ENCODE data around the gene PDE5A.

The PDE5A gene

GRCh38 chr4:119498527-119498926 lies 130.1 kb downstream of the PDE5A start:
- in situ Hi-C loops (cut with MboI; ENCODE audit: low sequenced_read_pairs, unreplicated experiment), result no loop called here

GRCh38 chr4:119493886-119494285 lies 134.7 kb downstream of the PDE5A start:
- no peak for DNase-seq (ENCODE audit: low spot score)
- TF ChIP-seq CTCF (IDR thresholded peaks at IDR 0.05; ENCODE audit: borderline replicate concordance, control extremely low read depth, extremely low read depth, insufficient read depth, missing control alignments), result no peak
- in situ Hi-C loops (cut with MboI; ENCODE audit: low sequenced_read_pairs, unreplicated experiment), result no loop called here

More at GRCh38 chr4:119498527-119498926, 130.1 kb downstream of the PDE5A start:
- no peak for DNase-seq (ENCODE audit: low spot score)
- no peak for TF ChIP-seq CTCF (IDR thresholded peaks at IDR 0.05; ENCODE audit: borderline replicate concordance, control extremely low read depth, extremely low read depth, insufficient read depth, missing control alignments)

- TF ChIP-seq CTCF (IDR thresholded peaks at IDR 0.05; ENCODE audit: borderline replicate concordance, control extremely low read depth, extremely low read depth, insufficient read depth, missing control alignments), result no peak
- no peak for DNase-seq (ENCODE audit: low spot score)
- in situ Hi-C loops (cut with MboI; ENCODE audit: low sequenced_read_pairs, unreplicated experiment), result no loop called here
These were observed 135.2 kb downstream of the PDE5A start for GRCh38 chr4:119493419-119493818.

GRCh38 chr4:119490335-119490734 lies 138.3 kb downstream of the PDE5A start:
- TF ChIP-seq CTCF (IDR thresholded peaks at IDR 0.05; ENCODE audit: borderline replicate concordance, control extremely low read depth, extremely low read depth, insufficient read depth, missing control alignments), result no peak
- in situ Hi-C loops (cut with MboI; ENCODE audit: low sequenced_read_pairs, unreplicated experiment), result no loop called here
- DNase-seq (ENCODE audit: low spot score), result no peak

GRCh38 chr4:119489305-119489704 lies 139.3 kb downstream of the PDE5A start:
- no peak for TF ChIP-seq CTCF (IDR thresholded peaks at IDR 0.05; ENCODE audit: borderline replicate concordance, control extremely low read depth, extremely low read depth, insufficient read depth, missing control alignments)
- DNase-seq (ENCODE audit: low spot score), result no peak
- in situ Hi-C loops (cut with MboI; ENCODE audit: low sequenced_read_pairs, unreplicated experiment), result loop anchor here (10.0 kb wide), 1 partner anchor 185 kb away; a partner anchor contains a TSS

GRCh38 chr4:119480331-119480730 lies 148.3 kb downstream of the PDE5A start:
- in situ Hi-C loops (cut with MboI; ENCODE audit: low sequenced_read_pairs, unreplicated experiment), result loop anchor here (10.0 kb wide), 1 partner anchor 176 kb away; a partner anchor contains a TSS
- no peak for TF ChIP-seq CTCF (IDR thresholded peaks at IDR 0.05; ENCODE audit: borderline replicate concordance, control extremely low read depth, extremely low read depth, insufficient read depth, missing control alignments)
- DNase-seq (ENCODE audit: low spot score), result no peak

GRCh38 chr4:119479835-119480234 lies 148.8 kb downstream of the PDE5A start:
- TF ChIP-seq CTCF (IDR thresholded peaks at IDR 0.05; ENCODE audit: borderline replicate concordance, control extremely low read depth, extremely low read depth, insufficient read depth, missing control alignments), result no peak
- in situ Hi-C loops (cut with MboI; ENCODE audit: low sequenced_read_pairs, unreplicated experiment), result loop anchor here (10.0 kb wide), 1 partner anchor 175 kb away; a partner anchor contains a TSS
- DNase-seq (ENCODE audit: low spot score), result no peak

All from GM13976 (cell line).